Karpas-422 (cell line): ENCODE data around the gene FATE1. TPM values are rescaled to one million over a fixed set of nuclear protein-coding genes. Genes with fewer than 3 reads are reported as not detected.

ENCODE experiments used
- DNase-seq: peaks from one replicate; pipeline ENCODE4 v3.0.0-alpha.2; 2015
- H2AFZ ChIP-seq: fragments of 200-600 bp; sonication (generic); 2 replicates; pipeline ENCODE4 v1.6.1; 2014; ENCODE audit warnings: antibody characterized with exemption, low read length, mixed read lengths
- H3K27ac ChIP-seq: fragments of 200-600 bp; sonication (generic); 2 replicates; pipeline ENCODE4 v1.5.1; 2014; ENCODE audit warnings: mild to moderate bottlenecking, low read length, moderate library complexity
- H3K27me3 ChIP-seq: fragments of 200-600 bp; sonication (generic); 2 replicates; pipeline ENCODE4 v1.6.1; 2014; ENCODE audit warnings: low read length, mixed read lengths
- H3K36me3 ChIP-seq: fragments of 200-600 bp; sonication (generic); 2 replicates; pipeline ENCODE4 v1.6.1; 2014; ENCODE audit warnings: low read length, mixed read lengths; ENCODE audit not compliant: insufficient read depth
- H3K4me1 ChIP-seq: fragments of 200-600 bp; sonication (generic); 2 replicates; pipeline ENCODE4 v1.6.1; 2014; ENCODE audit warnings: mild to moderate bottlenecking, low read length, mixed read lengths
- H3K4me2 ChIP-seq: fragments of 200-600 bp; sonication (generic); 2 replicates; pipeline ENCODE4 v1.6.1; 2014; ENCODE audit warnings: low read length, low read depth, mild to moderate bottlenecking; ENCODE audit not compliant: poor library complexity, severe bottlenecking
- H3K4me3 ChIP-seq: fragments of 200-600 bp; sonication (generic); 2 replicates; pipeline ENCODE4 v1.5.1; 2014; ENCODE audit warnings: mild to moderate bottlenecking, antibody characterized with exemption, low read length, mixed read lengths
- H3K79me2 ChIP-seq: fragments of 200-600 bp; sonication (generic); 2 replicates; pipeline ENCODE4 v1.6.1; 2014; ENCODE audit warnings: mild to moderate bottlenecking, low read length, mixed read lengths
- H3K9ac ChIP-seq: fragments of 200-600 bp; sonication (generic); 2 replicates; pipeline ENCODE4 v1.6.0; 2014; ENCODE audit warnings: low read length
- H3K9me2 ChIP-seq: fragments of 200-600 bp; sonication (generic), shearing (Covaris generic); replicated peaks from 2 replicates; pipeline ENCODE4 v1.6.0; 2014; ENCODE audit warnings: mild to moderate bottlenecking, low read length, moderate library complexity; ENCODE audit not compliant: insufficient read depth
- H3K9me3 ChIP-seq: fragments of 300-700, 200-600 bp; sonication (generic); 2 replicates; pipeline ENCODE4 v1.6.1; 2014; ENCODE audit warnings: low read length, mixed read lengths
- H4K20me1 ChIP-seq: fragments of 200-600 bp; sonication (generic); 2 replicates; pipeline ENCODE4 v1.6.1; 2014; ENCODE audit warnings: mild to moderate bottlenecking, antibody characterized with exemption, low read length, low read depth; ENCODE audit not compliant: insufficient read depth
- total RNA-seq: library from RNA; depleted of rRNA; stranded (reverse); fragments of >200 nt; shearing (Covaris generic); gene quantifications from 2 replicates; pipeline ENCODE4 v1.2.3, GENCODE V29; 2014; ENCODE audit warnings: low replicate concordance

Gene FATE1
- total RNA-seq, 1 experiment from 2014 or later = not detected

- Histone ChIP-seq H2AFZ (no peak overlapping the region), H3K36me3 (no peaks in the 10 kb centered on the region), H3K4me2 (no peak overlapping the region), H3K9me3 (no peaks in the 10 kb centered on the region), H3K9ac (no peak overlapping the region), H3K4me3 (no peak overlapping the region), H3K27me3 (no peaks in the 10 kb centered on the region), H3K4me1 (no peaks in the 10 kb centered on the region), H3K79me2 (no peaks in the 10 kb centered on the region), H3K27ac (no peak overlapping the region), H4K20me1 (no peaks in the 10 kb centered on the region), H3K9me2 (no peaks in the 10 kb centered on the region)
- DNase-seq = no peak
Measured at GRCh38 chrX:151725338-151725614, 9.4 kb downstream of the FATE1 start.

GRCh38 chrX:151726751-151727150 lies 10.9 kb downstream of the FATE1 start:
- H3K9me3 ChIP-seq = no peaks in the 10 kb centered on the region
- no peak overlapping the region for H3K27ac ChIP-seq
- DNase-seq = no peak
- H3K36me3 ChIP-seq = no peaks in the 10 kb centered on the region
- H3K9me2 ChIP-seq = no peaks in the 10 kb centered on the region
- H3K9ac ChIP-seq = no peak overlapping the region
- no peak overlapping the region for H3K4me3 ChIP-seq
- no peak overlapping the region for H3K4me2 ChIP-seq
- H3K79me2 ChIP-seq = no peaks in the 10 kb centered on the region
- H3K4me1 ChIP-seq = no peaks in the 10 kb centered on the region
- no peaks in the 10 kb centered on the region for H3K27me3 ChIP-seq
- no peak overlapping the region for H2AFZ ChIP-seq
- no peaks in the 10 kb centered on the region for H4K20me1 ChIP-seq

GRCh38 chrX:151727346-151727745 lies 11.5 kb downstream of the FATE1 start:
- Histone ChIP-seq H3K9ac (no peak overlapping the region), H3K4me2 (no peak overlapping the region), H3K9me3 (no peaks in the 10 kb centered on the region), H3K79me2 (no peaks in the 10 kb centered on the region), H3K36me3 (no peaks in the 10 kb centered on the region), H3K27me3 (no peaks in the 10 kb centered on the region), H3K4me1 (no peaks in the 10 kb centered on the region), H3K27ac (no peak overlapping the region), H3K9me2 (no peaks in the 10 kb centered on the region), H2AFZ (no peak overlapping the region), H3K4me3 (no peak overlapping the region), H4K20me1 (no peaks in the 10 kb centered on the region)
- DNase-seq = no peak

- H3K4me1 ChIP-seq = no peaks in the 10 kb centered on the region
- no peak overlapping the region for H2AFZ ChIP-seq
- no peaks in the 10 kb centered on the region for H3K36me3 ChIP-seq
- no peaks in the 10 kb centered on the region for H3K79me2 ChIP-seq
- H3K27me3 ChIP-seq = no peaks in the 10 kb centered on the region
- no peak overlapping the region for H3K4me3 ChIP-seq
- H3K4me2 ChIP-seq = no peak overlapping the region
- H3K9me2 ChIP-seq = no peaks in the 10 kb centered on the region
- H3K27ac ChIP-seq = no peak overlapping the region
- no peak for DNase-seq
- no peak overlapping the region for H3K9ac ChIP-seq
- H3K9me3 ChIP-seq = no peaks in the 10 kb centered on the region
- no peaks in the 10 kb centered on the region for H4K20me1 ChIP-seq
Measured at GRCh38 chrX:151729056-151729725, 13.4 kb downstream of the FATE1 start.

GRCh38 chrX:151734446-151734845 lies 18.6 kb downstream of the FATE1 start, which contains the start of gene CNGA2:
TSS of gene CNGA2 (plus strand) at chrX:151734746. CDS start at chrX:151738484, 3,738 bp downstream.
- H4K20me1 ChIP-seq = no peaks in the 10 kb centered on the region
- H3K79me2 ChIP-seq = no peaks in the 10 kb centered on the region
- H3K4me3 ChIP-seq = no peak within 1 kb of the TSS
- no peak within 1 kb of the TSS for H2AFZ ChIP-seq
- H3K4me2 ChIP-seq = no peak within 1 kb of the TSS
- no peak within 1 kb of the TSS for H3K27ac ChIP-seq
- H3K4me1 ChIP-seq = no peaks in the 10 kb centered on the region
- no peaks in the 10 kb centered on the region for H3K36me3 ChIP-seq
- no peak for DNase-seq
- H3K27me3 ChIP-seq = no peaks in the 10 kb centered on the region
- H3K9me3 ChIP-seq = no peaks in the 10 kb centered on the region
- H3K9ac ChIP-seq = no peak within 1 kb of the TSS
- no peaks in the 10 kb centered on the region for H3K9me2 ChIP-seq

- no peaks in the 10 kb centered on the region for H3K79me2 ChIP-seq
- no peaks in the 10 kb centered on the region for H4K20me1 ChIP-seq
- no peak for DNase-seq
- H3K9ac ChIP-seq = no peak overlapping the region
- H3K27ac ChIP-seq = no peak overlapping the region
- H3K4me2 ChIP-seq = no peak overlapping the region
- no peaks in the 10 kb centered on the region for H3K36me3 ChIP-seq
- no peak overlapping the region for H2AFZ ChIP-seq
- H3K4me1 ChIP-seq = no peaks in the 10 kb centered on the region
- no peaks in the 10 kb centered on the region for H3K9me2 ChIP-seq
- no peaks in the 10 kb centered on the region for H3K27me3 ChIP-seq
- H3K4me3 ChIP-seq = no peak overlapping the region
- no peaks in the 10 kb centered on the region for H3K9me3 ChIP-seq
Measured at GRCh38 chrX:151735219-151735618, 19.4 kb downstream of the FATE1 start.

GRCh38 chrX:151736685-151737084 lies 20.9 kb downstream of the FATE1 start:
- no peak overlapping the region for H3K4me3 ChIP-seq

GRCh38 chrX:151737494-151737893 lies 21.7 kb downstream of the FATE1 start:
- no peaks in the 10 kb centered on the region for H3K9me2 ChIP-seq
- H3K4me1 ChIP-seq = no peaks in the 10 kb centered on the region
- H3K36me3 ChIP-seq = no peaks in the 10 kb centered on the region
- H3K27me3 ChIP-seq = no peaks in the 10 kb centered on the region
- H4K20me1 ChIP-seq = no peaks in the 10 kb centered on the region
- no peak overlapping the region for H3K9ac ChIP-seq
- no peak overlapping the region for H3K4me2 ChIP-seq
- H3K79me2 ChIP-seq = no peaks in the 10 kb centered on the region
- H3K9me3 ChIP-seq = no peaks in the 10 kb centered on the region
- H3K4me3 ChIP-seq = no peak overlapping the region
- no peak overlapping the region for H3K27ac ChIP-seq
- no peak for DNase-seq
- no peak overlapping the region for H2AFZ ChIP-seq

More at GRCh38 chrX:151736685-151737084, 20.9 kb downstream of the FATE1 start:
- no peak overlapping the region for H3K27ac ChIP-seq
- no peaks in the 10 kb centered on the region for H3K79me2 ChIP-seq
- H3K4me1 ChIP-seq = no peaks in the 10 kb centered on the region
- H4K20me1 ChIP-seq = no peaks in the 10 kb centered on the region
- H3K27me3 ChIP-seq = no peaks in the 10 kb centered on the region
- no peaks in the 10 kb centered on the region for H3K9me3 ChIP-seq
- DNase-seq = no peak
- no peaks in the 10 kb centered on the region for H3K36me3 ChIP-seq
- H3K9me2 ChIP-seq = no peaks in the 10 kb centered on the region
- H2AFZ ChIP-seq = no peak overlapping the region
- no peak overlapping the region for H3K9ac ChIP-seq
- H3K4me2 ChIP-seq = no peak overlapping the region
